HG02970 (cell line): Measurements from ENCODE around the gene C1orf167.

ENCODE experiments used
- ATAC-seq: cut with Tn5 transposase; IDR thresholded peaks from one replicate; pipeline ENCODE4 v1.9.1; 2021; ENCODE audit warnings: mild to moderate bottlenecking, moderate library complexity, moderate number of reproducible peaks; ENCODE audit not compliant: unreplicated experiment, low FRiP score

Gene C1orf167

DNA sequence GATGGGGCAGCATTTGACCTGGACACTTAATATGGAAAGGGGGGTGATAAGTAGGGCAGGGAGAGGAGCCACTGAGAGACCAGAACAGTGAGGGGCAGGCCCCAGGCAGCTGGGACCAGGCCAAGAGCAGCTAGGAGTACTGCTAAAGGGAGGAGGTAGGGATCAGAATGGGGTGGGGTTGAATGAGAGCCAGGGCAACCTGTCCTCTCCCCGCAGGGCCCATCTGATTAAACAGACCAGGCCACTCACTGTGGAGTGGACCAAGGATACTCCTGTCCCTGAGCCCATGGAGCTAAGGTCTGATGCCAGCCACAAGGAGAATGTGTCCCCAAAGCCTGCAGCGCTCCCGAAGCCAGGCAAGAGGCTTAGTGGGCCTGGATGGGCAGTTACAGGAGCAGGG is 2.1 kb downstream of the C1orf167 start:
- no peak for ATAC-seq

DNA sequence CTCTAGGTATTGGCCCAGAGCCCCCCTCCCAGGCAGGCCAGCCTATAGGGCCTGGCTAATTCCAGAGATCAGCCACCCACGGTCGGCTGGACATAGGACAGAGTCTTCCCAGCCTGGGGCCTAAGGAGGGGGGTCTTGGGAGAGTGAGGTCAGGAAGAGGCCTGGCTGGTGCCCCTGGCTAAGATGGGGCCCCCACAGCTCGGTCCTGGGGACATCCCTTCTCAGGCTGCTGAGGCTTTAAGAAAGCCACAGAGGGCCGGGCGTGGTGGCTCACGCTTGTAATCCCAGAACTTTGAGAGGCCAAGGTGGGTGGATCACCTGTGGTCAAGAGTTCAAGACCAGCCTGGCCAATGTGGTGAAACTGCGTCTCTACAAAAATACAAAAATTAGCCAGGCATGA is 2.5 kb downstream of the C1orf167 start:
- ATAC-seq = no peak

DNA sequence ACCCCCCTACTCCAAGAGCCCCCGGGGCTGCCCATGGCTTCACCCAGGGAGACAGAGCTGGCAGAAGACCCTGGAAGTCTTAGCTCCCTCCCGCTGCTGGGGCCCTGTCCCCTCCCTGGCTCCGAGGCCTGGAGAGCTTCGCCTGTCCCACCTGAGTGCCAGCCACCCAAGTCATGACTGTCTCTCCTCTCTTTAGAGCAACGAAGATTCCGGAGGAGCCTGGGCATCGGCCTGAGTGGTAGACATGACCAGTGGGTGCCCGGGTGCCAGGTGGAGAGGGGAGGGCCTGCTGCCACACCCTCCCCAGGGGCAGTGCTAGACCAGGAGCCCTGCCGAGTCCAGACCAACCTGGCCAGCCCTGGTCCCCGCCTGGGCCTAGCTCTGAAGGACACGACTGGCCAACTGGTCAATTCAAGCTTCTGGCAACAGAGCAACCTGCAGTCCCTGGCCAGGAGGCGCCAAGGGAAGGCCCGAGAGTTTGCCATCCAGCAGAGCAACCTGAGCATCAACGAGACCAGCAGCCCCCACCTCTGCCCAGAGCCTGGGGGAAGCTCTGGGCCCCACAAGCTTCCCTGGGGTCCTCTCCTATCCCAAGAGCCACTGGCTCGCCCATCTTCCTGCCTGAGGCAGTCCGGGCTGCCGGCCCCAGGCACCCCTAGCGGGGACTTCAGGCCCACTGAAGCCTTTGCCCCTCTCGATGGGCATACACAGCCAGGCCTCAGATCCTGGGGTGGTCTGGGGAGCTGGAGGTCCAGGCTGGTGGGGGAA is 3.9 kb downstream of the C1orf167 start:
- no peak for ATAC-seq

DNA sequence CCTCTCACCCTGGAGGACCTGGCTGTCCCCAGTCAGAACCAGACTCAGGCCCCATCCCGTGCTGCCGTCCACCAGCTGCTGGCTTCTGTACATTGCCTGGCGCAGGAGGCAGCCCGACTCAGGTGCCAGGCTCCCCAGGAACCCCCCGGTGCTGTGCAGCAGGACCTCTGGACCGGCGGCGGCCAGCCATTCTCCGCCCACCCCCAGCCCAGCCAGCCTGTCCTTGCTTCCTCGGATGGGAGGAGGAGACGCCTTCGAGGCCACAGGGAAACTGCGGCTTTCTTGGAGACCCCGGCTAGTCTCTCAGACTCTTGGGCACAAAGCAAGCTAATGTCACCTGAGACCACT is 4.4 kb downstream of the C1orf167 start:
- no peak for ATAC-seq

DNA sequence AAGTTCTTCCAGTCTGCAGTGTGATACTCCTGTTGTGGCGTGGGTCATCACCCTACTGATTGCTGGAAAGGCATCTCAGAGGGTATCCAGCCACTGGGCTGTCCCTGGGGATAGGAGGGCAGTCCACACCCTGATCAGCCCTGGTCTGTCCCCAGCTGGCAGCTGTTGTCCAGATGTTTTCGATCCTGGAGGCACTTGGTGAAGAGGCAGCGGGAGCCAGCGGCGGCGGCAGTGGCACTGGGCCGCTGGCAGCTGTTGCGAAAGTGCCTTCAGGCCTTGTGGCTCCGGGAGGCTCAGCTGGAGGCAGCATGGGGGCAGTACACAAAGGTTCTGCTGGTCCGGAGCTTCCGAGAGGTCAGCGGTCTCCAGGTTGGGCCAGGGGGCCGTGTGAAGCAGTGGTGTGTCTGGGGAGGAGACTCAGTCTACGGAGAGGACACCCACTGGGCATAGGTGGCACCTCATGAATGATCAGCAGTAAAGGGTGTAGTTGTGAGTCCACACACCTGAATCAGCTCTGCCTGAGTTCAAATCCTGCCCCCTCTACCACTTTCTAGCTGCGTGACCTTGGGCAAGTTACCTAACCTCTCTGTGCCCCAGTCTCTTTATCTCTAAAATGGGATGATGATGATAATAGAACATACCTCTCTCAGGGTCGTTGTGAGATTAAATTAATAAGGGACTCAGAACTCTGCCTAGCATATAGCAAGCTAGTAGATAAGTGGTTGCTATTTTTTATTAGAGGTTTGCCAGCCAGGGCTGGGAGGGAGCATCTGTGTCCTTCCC is 6.1 kb downstream of the C1orf167 start:
- ATAC-seq = no peak

DNA sequence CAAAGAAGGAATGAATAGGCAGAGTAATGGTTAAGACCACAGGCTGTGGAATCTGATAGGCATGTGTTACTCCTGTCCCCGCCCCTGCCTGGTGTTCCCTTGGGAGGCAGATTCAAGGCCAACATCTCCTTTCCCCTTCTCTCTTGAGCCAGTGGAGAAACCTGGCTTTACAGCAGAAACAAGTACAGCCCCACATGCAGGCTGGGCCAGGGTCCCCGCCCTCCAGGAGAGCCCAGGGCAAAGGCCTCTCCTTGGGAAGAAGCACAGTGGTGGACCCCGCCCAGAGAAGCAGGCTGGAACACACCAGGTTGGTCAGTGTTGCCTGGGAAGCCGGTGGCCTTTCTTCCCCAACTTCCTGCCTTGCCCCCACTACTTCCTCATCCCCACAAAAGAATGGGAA is 6.8 kb downstream of the C1orf167 start:
- no peak for ATAC-seq

DNA sequence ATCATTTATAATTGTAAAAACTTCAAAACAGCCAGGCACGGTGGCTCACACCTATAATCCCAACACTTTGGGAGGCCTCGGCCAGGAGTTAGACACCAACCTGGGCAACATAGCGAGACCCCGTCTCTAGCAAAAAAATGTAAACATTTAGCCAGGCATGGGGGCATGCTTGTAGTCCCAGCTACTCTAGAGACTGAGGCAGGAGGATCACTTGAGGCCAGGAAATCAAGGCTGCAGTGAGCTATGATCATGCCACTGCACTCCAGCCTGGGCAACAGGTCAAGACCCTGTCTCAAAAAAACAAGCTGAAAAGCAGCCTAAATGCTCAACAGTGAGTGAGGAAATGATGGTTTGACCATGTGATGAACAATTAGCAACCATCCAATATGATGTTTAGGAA is 7.3 kb downstream of the C1orf167 start:
- no peak for ATAC-seq

DNA sequence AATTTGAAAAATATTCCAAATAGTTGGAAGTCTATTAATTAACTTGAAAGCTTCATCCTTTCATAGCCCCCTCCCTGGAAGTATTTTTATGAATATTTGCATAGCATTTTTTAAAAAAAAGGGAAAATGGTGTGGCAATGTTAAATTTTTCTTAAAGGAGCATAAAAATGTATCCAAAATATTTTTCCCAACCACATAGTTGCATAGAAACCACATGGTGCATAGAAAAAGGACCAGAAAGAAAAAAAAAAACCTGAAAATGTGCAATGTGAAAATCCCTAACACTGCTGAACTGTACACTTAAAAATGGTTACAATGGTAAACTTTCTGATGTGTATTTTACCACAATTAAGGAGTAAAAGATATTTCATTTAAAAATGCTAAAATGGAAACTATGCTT is 8.0 kb downstream of the C1orf167 start:
- ATAC-seq = no peak

DNA sequence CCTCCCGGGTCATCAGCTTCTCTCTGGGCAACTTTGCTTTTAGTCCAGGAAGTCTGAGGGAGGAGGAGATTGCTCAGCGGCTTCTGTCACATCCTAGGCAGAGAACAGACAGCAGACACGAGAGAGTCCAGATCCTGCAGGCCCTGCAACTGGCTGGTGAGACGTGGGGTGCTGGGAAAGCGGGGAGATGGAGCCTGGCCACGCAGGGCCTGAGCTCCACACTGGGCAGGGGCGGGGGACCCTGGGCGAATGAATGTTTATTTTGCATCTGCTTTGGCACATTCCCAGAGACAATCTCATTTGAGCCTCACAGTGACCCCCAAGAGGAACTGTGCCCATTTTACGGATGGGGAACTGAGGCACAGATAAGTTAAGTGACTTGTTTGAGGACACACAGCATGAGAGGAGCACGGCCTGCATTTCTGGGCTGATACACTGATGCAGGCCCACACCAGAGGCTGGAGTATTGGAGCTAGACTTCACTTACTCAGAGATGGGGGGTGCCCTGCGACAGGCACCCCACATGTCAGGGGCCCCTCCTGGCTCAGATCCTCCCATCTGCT is 9.6 kb downstream of the C1orf167 start:
- no peak for ATAC-seq

DNA sequence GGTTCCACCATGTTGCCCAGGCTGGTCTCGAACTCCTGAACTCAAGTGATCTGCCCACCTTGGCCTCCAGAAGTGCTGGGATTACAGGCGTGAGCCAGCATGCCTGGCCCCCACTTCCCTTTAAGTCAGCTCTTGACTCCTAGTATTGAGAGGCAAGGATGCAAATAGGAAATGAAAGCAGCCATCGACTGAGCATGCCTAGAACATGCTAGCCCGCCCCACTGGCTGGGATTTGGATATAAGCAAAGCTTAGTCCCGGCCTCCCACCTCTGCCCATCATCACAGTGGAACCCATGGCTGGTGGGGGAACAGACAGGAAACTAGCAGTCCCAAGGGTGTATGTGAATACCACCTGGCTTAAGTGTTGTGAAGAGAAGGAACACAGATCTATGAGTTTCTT is 10.5 kb downstream of the C1orf167 start:
- ATAC-seq = no peak

DNA sequence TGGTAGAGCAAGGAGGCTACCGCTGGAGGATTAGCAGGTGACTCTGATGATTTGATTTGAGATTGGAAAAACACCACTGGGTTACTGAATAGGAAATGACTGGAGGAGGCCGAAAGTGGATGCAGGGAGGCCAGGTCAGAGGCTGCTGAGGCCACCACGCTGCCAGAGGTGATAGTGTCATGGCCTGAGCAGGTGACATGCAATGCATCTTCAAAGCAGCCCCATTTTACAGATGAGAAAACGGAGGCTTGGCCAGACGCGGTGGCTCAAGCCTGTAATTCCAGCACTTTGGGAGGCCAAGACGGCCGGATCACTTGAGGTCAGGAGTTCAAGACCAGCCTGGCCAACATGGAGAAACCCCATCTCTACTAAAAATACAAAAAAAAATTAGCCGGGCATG is 12.8 kb downstream of the C1orf167 start:
- no peak for ATAC-seq

DNA sequence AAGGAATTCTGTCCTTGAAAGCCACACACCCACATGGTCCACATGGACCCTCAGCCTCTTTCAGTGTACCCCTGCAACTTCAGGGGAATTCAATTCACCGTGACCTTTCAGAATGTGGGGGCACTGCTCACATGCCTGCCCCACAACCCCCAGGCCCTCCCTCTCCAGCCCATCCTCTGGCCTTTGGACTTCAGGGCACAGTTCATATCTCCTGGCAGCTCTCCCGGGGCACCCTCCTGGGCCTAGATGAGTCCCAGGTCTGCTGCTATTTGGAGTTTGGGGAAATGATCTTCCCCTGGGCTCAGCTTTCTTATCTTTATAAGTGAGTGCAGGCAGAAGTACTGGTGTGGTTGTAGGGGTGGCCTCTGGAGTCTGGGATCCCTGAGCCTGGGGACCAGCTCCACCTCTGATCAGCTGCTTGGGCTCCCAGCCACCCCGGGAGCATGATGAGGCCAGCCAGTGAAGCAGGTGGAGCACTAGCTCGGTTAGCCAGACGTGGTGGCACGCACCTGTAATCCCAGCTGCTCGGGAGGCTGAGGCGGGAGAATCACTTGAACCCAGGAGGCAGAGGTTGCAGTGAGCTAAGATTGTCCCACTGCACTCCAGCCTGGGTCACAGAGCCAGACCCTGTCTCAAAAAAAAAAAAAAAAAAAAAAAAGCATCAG is 15.8 kb downstream of the C1orf167 start:
- ATAC-seq = no peak

DNA sequence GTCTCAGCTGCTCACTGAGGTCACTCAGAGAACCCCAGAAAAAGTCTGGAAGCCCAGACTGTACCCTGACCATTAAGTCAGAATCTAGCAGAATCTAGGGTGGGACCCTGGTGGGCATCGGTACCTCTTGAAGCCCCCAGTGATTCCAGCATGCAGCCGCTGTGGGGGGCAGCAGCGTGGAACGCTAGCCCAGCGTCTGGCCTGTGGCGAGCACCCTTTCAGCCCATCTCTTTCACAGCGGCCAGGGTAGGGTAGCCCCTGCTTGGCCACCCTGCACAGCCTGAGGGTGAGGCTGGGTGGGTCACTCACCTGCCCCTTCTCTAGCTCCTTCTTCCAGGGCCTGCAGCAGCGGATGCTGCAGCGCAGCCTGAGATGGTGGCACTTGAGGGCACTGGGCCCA is 16.3 kb downstream of the C1orf167 start:
- ATAC-seq = no peak

DNA sequence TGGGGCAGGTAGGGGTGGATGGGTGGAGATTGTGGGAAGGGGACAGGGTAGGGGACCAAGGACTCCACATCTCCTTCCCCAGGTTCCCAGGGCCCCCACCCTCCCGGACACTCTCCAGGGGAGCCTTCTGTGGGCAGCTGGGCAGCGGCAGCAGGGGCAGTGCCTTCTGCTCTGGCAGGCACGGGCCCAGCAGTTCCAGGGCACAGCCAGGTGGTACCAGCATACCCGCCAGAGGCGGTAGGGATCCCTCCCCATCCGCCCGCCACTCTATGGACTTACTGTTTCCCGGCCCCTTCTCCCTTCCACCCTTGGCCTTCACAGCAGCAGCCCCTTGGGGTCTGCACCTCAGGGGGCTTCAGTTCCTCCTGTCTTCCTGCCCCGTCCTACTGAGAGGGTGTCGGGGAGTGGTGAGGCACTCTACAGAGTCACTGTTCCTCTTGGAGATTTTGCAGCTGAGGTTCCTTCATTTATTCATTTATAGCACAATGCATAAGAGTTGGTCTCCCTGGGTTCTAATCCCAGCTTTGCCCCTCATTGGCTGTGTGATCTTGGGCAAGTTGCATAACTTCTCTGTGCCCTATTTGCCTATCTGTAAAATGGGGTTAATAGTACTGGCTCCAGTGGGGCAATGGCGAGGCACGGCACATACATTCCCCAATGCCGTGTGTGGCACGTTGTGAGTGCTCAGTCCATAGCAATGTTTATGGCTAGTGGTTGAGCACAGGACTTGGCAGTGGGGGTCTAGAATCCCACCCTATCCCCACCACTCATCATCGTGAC is 17.0 kb downstream of the C1orf167 start:
- no peak for ATAC-seq

DNA sequence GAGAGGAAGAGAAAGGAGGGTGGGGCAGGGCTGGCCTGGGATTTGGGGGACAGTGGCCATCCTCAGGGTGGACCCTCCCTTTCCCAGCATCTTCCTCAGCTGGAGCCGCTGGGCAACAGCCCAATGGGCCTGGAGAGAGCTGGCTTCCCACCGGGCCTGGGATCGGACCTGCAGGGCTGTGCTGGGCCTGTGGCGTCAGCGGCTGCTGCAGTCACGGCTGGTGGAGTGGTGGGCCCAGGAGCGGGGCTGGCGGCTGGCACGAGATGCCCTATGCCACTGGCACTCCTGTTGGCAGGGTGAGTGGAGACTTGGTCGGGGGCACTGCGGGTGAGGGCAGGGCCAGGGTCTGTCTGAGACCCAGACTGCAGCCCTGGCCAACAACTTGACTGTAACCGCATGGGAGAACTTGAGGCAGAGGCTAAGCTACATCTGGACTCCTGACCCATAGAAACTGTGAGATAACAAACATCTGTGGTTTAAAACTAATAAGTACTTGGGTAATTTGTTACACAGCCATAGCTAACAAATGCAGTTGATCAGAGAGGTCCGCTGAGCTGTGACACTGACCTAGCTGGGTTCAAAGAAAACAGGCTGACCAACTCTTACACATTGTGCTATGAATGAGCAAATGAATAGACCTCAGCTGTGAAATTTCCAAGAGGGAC is 17.9 kb downstream of the C1orf167 start:
- ATAC-seq = no peak

DNA sequence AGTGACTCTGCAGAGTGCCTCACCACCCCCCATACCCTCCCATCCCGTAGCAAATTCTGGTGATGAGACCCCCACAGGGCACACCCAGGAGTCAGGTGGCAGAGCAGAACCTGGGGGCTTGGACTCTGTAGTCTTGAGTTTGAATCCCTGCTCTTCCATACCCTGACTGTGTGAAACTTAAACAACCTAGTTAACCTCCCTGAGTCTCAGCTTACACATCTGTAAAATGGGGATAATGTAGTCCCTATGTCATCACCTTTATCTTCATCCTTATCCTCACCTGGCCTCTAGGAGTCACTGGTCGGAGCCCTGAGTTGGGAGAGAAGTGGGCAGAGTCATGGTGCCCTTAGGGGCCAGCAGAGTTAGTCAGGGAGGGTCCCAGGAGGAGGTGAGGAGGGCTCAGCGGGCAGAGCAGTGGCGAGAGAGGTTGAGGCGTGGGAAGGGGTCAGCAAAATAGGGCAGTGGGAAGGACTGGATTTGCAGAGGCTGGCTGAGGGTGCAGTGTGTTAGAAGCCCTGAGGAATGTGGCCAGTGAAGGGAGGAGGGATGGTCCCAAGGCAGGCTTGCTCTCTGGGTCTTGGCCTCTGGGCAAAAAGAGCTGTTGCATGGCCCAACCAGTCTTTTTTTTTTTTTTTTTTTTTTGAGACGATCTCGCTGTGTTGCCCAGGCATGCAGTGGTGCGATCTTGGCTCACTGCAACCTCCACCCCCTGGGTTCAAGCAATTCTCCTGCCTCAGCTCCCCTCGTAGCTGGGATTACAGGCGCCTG is 18.6 kb downstream of the C1orf167 start:
- ATAC-seq = no peak

DNA sequence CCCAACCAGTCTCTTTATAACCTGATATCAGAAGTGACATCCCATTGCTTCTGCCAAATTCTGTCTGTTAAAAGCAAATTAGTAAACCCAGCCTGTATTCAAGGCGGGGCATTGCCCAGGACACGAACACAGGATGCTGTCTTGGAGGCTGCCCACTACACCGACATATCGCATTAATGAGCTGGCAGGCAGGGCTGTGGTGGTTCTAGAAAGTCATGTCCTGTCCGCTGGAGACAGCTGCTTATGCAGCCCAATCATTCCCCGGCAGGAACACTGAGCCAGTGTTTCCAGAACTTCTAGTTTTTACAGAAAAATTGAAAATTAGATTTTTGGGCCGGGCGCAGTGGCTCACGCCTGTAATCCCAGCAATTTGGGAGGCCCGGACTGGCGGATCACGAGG is 19.3 kb downstream of the C1orf167 start:
- no peak for ATAC-seq

DNA sequence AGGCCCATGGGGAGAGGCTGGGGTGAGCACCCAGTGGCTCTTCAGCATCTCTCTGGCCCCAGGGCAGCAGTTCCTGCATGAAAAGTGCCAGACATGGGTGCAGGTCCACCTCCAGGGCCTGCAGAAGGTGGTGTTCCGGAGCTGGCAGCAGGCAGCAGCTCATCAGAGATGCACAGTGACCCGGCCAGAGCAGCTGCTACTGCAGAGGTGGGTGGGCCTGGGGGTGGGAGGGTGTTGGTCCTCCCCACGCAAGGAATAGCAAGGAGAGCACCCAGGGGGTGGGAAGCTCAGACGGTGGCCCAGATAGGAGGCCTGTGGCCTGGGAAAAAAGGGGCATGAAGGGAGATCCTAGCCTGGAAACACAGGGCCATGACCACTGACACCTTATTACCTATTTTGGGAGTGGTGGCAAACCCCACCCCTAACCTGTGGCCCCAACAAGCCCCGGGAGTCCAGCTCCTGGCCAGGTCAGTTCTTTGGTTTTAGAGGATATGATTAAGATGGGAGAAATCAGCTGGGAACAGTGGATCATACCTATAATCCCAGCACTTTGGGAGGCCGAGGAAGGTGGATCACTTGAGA is 20.2 kb downstream of the C1orf167 start:
- no peak for ATAC-seq

DNA sequence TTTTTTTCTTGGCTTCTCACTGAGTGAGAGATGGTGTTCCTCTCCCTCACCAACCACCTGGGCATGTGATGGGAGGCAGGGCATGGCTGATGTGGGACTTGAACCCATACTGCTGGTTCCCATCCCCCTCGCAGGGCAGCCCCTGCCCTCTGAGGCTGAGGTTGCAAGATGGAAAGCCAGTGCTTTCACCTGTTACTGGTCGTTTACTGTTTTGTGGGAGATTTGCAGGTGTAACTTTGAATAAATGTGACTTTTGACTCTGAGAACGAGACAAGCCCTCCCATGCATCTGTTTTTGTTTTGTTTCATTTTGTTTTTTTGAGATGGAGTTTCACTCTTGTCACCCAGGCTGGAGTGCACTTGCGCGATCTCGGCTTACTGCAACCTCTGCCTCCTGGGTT is 21.6 kb downstream of the C1orf167 start:
- no peak for ATAC-seq
